ENCODE measurements around the gene FAM110D. TPM values are rescaled to one million over a fixed set of nuclear protein-coding genes. Genes with fewer than 3 reads are reported as not detected.

FAM110D gene
- total and polyA plus RNA-seq, 2 experiments from 2014 or later, result 0.24 to 0.39 TPM

- Mint-ChIP-seq H3K27ac (peak within 1 kb of the TSS; percentile 84; the same call in 1 of the 2 replicates), H3K9me3 (no peaks in the 10 kb centered on the region)
Observed at GRCh38 chr1:26168410-26169197, 9.7 kb downstream of the FAM110D start, which contains the start of gene C1orf232. Gene C1orf232 (minus strand): TSS chr1:26168963. CDS start chr1:26168499, 464 bp downstream.

More at GRCh38 chr1:26168410-26169197, 9.7 kb downstream of the FAM110D start, which contains the start of gene C1orf232:
- Histone ChIP-seq H3K4me1 (ENCODE audit: insufficient read depth) (peaks cover 20% of the 10 kb centered on the region), H3K27me3 (ENCODE audit: insufficient read depth) (peaks cover 38% of the 10 kb centered on the region), H3K4me2 (peak within 1 kb of the TSS; percentile 99), H3K27ac (ENCODE audit: low read depth) (no peak within 1 kb of the TSS), H2AFZ (peak within 1 kb of the TSS; percentile 83), H3K4me3 (peak within 1 kb of the TSS; percentile 94), H3K79me2 (replicated peaks; ENCODE audit: insufficient read depth) (0 out of 2 replicates have a peak, but pooled peaks cover 4% of the 10 kb centered on the region), H3F3A (replicated peaks; ENCODE audit: low read depth) (peaks cover 4% of the 10 kb centered on the region; the same call in 1 of the 2 replicates), H3K9me2 (ENCODE audit: insufficient read depth) (no peaks in the 10 kb centered on the region), H4K20me1 (replicated peaks; ENCODE audit: insufficient read depth) (no peaks in the 10 kb centered on the region), H3K36me3 (ENCODE audit: insufficient read depth) (no peaks in the 10 kb centered on the region)
- no peak for DNase-seq (ENCODE audit: low spot score)
- peak within 1 kb of the TSS; percentile 88 for H3K4me3 Mint-ChIP-seq
- H3K36me3 Mint-ChIP-seq (ENCODE audit: low read depth), result no peaks in the 10 kb centered on the region; the same call in 2 of the 3 replicates
- peaks cover 25% of the 10 kb centered on the region for H3K4me1 Mint-ChIP-seq
- TF ChIP-seq ZNF462 (CRISPR knock-in tag; IDR thresholded peaks at IDR 0.05), result no peak
- H3K27me3 Mint-ChIP-seq (ENCODE audit: insufficient read depth, low read depth, poor library complexity), result peaks cover 51% of the 10 kb centered on the region
- ATAC-seq, result no peak
